ENCODE data around the gene NXPH1. TPM values are rescaled to one million over a fixed set of nuclear protein-coding genes. Genes with fewer than 3 reads are reported as not detected.
A peak's percentile ranks its signal among the peaks of the same experiment; 100 is the strongest.

Gene NXPH1
- total and polyA plus RNA-seq, 9 of the 15 experiments (the other 6 are each of a cell fraction or from before 2014, with no cell fraction given): 0.16 TPM; not detected in 8

GRCh38 chr7:8762803-8763202 is 329.4 kb downstream of the NXPH1 start (continued):
- TF ChIP-seq GATAD2B (IDR thresholded peaks at IDR 0.05; ENCODE audit: borderline replicate concordance): no peak; the same call in 1 of the 2 replicates
- TF ChIP-seq CSDE1 (IDR thresholded peaks at IDR 0.05): 0 out of 4 replicates have a peak, but pooled peaks of 1 of the 2 experiments have one; percentile 41
- TF ChIP-seq, protein P1, sequence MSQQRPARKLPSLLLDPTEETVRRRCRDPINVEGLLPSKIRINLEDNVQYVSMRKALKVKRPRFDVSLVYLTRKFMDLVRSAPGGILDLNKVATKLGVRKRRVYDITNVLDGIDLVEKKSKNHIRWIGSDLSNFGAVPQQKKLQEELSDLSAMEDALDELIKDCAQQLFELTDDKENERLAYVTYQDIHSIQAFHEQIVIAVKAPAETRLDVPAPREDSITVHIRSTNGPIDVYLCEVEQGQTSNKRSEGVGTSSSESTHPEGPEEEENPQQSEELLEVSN (IDR thresholded peaks at IDR 0.05; ENCODE audit: borderline replicate concordance in 1 of 2, extremely low read depth in 1 of 2, insufficient read depth in 1 of 2, insufficient read length in 1 of 2, low read depth in 1 of 2, low read length in 1 of 2, poor library complexity in 1 of 2, severe bottlenecking in 1 of 2): peak in 1 of 2 experiments; percentile 9
- peak; percentile 78 for TF ChIP-seq EP400 (IDR thresholded peaks at IDR 0.05)
- TF ChIP-seq GABPB2 (CRISPR knock-in tag; conservative IDR thresholded peaks at IDR 0.05): no peak
- TF ChIP-seq HLTF (IDR thresholded peaks at IDR 0.05): no peak
- no peak for TF ChIP-seq POLR3A (IDR thresholded peaks at IDR 0.05; ENCODE audit: borderline replicate concordance, extremely low read depth, insufficient read depth, insufficient read length)
- no peak for TF ChIP-seq ZNF311 (CRISPR knock-in tag; IDR thresholded peaks at IDR 0.05)
- no peak for TF ChIP-seq CHD7 (IDR thresholded peaks at IDR 0.05; ENCODE audit: low read depth, low read length)
- no peak for TF ChIP-seq SRSF1 (IDR thresholded peaks at IDR 0.05; ENCODE audit: low read depth, low read length)
- peak; percentile 60; the same call in 1 of the 2 replicates for TF ChIP-seq MTA3 (IDR thresholded peaks at IDR 0.05; ENCODE audit: borderline replicate concordance)
- no peak for TF ChIP-seq ZNF444 (CRISPR knock-in tag; IDR thresholded peaks at IDR 0.05)
- no peak for TF ChIP-seq ZNF212 (CRISPR knock-in tag; IDR thresholded peaks at IDR 0.05)
- no peak for TF ChIP-seq CHD4 (IDR thresholded peaks at IDR 0.05; ENCODE audit: insufficient read depth, insufficient replicate concordance, low read depth, low read length, poor library complexity, severe bottlenecking)
- no peak for TF ChIP-seq RBM39 (optimal IDR thresholded peaks at IDR 0.05; ENCODE audit: low read depth, low read length)
- no peak for TF ChIP-seq LARP7 (IDR thresholded peaks at IDR 0.05)
- TF ChIP-seq TAL1 (IDR thresholded peaks at IDR 0.05): peak; percentile 86
- TF ChIP-seq RBM17 (IDR thresholded peaks at IDR 0.05; ENCODE audit: borderline replicate concordance, low read depth, low read length): no peak
